AG04450 (cell line): Measurements from ENCODE around the gene CFDP1. TPM values are rescaled to one million over a fixed set of nuclear protein-coding genes. Genes with fewer than 3 reads are reported as not detected.

ENCODE experiments used
- CTCF ChIA-PET: fragments of 300-600, 350-600 bp; formaldehyde crosslinking; extraction: SDS; loops from one replicate; lab custom pipeline; 2022; ENCODE audit warnings: antibody characterized with exemption, inconsistent platforms; lab: Charles Lee
- POLR2A ChIA-PET: fragments of 350-600 bp; formaldehyde crosslinking; extraction: SDS; loops from one replicate; lab custom pipeline; 2021; ENCODE audit warnings: antibody characterized with exemption, inconsistent platforms; lab: Yijun Ruan, JAX
- DNase-seq: peaks from one replicate; pipeline ENCODE4 v3.0.0-alpha.2; 2011; ENCODE audit warnings: low read depth, low spot score
- H3K27ac ChIP-seq: one replicate; pipeline ENCODE4 v1.5.1; 2012; ENCODE audit warnings: low read depth, low read length, control low read depth
- H3K27me3 ChIP-seq: one replicate; pipeline ENCODE4 v1.6.0; 2012; ENCODE audit warnings: low read length; ENCODE audit not compliant: control insufficient read depth, insufficient read depth
- H3K4me3 ChIP-seq: 2 replicates; pipeline ENCODE4 v1.5.1; 2011; ENCODE audit warnings: mild to moderate bottlenecking, low read depth, low read length, control low read depth
- H3K9me3 ChIP-seq: 2 replicates; pipeline ENCODE4 v1.5.1; 2012; ENCODE audit warnings: low read length; ENCODE audit not compliant: control insufficient read depth, insufficient read depth
- polyA plus RNA-seq: library from polyadenylated mRNA; depleted of rRNA; stranded (reverse); fragments of >200 nt; gene quantifications from 2 replicates; pipeline ENCODE4 v1.2.3, GENCODE V29; 2011
- TF ChIP-seq, protein P1 (sequence below): IDR thresholded peaks from 2 replicates; pipeline ENCODE4 v1.5.1; 2011; ENCODE audit warnings: low read depth, low read length, control low read depth, inconsistent platforms

CFDP1 gene
- polyA plus RNA-seq, 1 experiment: 81.6 TPM

DNA sequence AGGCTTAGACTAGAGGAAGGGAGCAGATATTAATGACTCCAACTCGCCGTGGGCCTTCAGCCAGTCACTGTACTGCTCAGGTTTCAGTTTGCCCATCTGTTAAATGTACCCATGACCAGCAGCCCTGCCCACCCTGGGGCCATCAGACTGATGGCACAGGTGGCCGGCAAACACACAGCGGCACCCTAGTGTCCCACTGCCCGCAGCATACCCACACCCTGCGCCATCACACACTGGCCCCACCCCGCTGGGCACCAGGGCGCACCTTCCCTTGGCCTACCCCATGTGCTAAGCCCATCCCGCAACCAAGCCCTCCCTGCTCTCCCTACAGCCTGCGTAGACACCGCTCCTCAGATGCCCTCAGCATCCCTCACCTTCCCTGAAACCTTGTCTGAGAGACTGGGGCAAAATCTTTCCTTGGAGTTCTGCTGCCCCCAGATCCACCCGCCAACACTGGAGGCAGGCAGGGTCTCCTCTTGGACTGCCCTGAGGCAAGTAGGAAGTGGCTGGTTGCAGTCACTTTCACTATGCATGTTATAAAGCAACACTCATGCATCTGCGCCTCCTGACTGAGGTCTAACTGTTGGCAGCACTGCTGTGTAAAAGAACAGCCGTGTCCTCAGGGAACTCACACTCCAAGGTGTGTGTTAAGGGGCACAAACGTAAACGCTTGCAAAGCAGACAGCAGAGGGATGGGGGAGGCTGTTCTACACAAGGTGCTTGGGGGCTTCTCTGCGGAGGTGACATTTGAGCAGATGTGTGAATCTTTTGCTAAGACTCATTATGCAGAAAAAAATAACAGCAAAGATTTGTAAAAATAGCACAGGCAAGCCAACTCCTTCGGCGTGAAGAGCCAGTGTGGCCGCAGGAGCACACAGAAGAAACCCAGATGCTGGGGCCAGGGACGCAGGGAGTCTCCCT is 175.2 kb downstream of the CFDP1 start:
- TF ChIP-seq, protein P1, sequence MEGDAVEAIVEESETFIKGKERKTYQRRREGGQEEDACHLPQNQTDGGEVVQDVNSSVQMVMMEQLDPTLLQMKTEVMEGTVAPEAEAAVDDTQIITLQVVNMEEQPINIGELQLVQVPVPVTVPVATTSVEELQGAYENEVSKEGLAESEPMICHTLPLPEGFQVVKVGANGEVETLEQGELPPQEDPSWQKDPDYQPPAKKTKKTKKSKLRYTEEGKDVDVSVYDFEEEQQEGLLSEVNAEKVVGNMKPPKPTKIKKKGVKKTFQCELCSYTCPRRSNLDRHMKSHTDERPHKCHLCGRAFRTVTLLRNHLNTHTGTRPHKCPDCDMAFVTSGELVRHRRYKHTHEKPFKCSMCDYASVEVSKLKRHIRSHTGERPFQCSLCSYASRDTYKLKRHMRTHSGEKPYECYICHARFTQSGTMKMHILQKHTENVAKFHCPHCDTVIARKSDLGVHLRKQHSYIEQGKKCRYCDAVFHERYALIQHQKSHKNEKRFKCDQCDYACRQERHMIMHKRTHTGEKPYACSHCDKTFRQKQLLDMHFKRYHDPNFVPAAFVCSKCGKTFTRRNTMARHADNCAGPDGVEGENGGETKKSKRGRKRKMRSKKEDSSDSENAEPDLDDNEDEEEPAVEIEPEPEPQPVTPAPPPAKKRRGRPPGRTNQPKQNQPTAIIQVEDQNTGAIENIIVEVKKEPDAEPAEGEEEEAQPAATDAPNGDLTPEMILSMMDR: no peak
- Histone ChIP-seq H3K27me3 (no peaks in the 10 kb centered on the region), H3K4me3 (no peak overlapping the region), H3K9me3 (no peaks in the 10 kb centered on the region), H3K27ac (peak overlapping the region; percentile 21)
- POLR2A ChIA-PET: no interaction called here
- no peak for DNase-seq
- CTCF ChIA-PET: no interaction called here

DNA sequence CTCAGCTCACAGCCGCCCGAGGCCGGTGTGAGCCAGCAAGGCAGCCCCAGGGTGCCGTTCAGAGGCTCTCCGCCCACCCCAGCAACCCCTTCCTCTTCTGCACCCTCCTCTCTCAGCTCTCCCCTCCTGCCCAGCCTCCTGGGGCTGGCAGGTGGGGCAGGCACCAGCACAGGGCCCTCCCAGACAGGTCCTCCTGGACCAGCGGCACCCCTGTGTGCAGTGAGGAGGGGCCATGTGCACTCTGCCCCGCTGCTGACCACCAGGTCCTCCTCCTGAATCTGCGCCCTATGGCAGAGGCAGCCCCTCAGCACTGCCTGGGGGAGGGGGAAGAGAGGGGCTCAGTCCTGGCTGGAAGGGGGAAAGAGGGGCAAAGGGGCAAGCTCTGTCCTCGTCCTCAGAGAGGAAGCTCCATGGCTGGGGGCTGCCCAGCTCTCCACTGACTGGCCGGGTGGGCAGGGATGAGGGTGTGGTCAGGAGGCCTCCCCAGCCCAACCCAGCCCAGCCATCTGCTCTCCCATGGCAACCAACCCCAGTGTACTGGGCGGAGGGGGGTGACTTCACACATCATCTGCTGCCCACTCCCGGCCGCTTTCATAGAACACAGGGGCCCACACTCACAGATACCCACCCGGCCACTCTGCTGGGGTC is 176.5 kb downstream of the CFDP1 start:
- DNase-seq: no peak
- CTCF ChIA-PET: no interaction called here
- TF ChIP-seq, protein P1: no peak
- no peaks in the 10 kb centered on the region for H3K27me3 ChIP-seq
- H3K9me3 ChIP-seq: no peaks in the 10 kb centered on the region
- H3K4me3 ChIP-seq: no peak overlapping the region
- POLR2A ChIA-PET: interaction anchor here (0.7 kb wide), 1 partner anchor 125 kb away, joined by 8 read pairs; no protein-coding TSS in a partner anchor
- peak overlapping the region; percentile 31 for H3K27ac ChIP-seq

DNA sequence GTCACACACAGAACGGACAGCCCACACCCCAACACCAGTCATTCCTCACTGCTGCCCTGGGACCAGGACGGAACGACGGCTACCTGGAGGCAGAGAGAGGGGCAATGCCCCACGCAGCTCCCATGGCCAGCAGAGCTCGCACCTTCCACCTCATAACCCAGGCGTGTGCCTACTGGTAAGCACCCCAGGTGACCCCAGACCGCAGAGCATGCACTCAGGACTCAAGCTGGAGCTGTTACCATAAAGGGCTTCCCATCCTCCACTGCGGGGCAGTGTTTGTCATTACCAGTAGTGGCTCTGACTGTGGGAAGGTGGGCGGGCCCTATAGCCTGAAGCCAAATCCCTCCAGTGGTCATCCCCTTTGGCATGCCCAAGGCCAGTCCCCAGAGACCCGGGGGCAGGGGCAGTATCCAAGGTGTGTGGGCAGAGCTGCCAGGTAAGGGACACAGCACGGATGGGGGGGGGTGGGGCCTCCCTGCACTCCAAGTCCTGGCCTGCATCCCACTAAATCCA is 177.2 kb downstream of the CFDP1 start:
- DNase-seq: no peak
- Histone ChIP-seq H3K9me3 (no peaks in the 10 kb centered on the region), H3K4me3 (no peak overlapping the region), H3K27me3 (no peaks in the 10 kb centered on the region), H3K27ac (no peak overlapping the region)
- TF ChIP-seq, protein P1: no peak
- ChIA-PET CTCF (no interaction called here), POLR2A (no interaction called here)

DNA sequence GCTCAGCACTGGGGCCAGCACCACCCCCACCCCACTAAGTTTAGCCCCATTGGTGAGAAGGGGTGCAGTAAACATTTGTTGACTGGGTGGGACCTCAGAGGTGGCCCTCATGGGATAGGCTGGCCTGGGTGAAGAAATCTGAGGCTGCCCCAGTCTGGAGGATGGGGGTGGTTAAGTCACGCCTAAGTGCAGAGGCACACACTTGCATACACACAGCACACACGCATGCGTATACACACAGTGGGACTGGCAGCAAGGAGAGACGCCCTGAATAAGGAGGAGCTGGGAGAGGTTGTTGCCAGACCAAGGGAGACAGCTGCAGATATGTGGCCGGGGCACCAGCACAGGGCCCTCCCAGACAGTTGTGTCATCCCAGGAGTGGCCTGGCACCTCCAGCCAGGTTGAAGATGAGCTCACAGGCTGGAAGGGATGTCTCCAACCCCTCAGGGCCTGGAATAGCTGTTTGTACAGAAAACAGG is 178.9 kb downstream of the CFDP1 start:
- H3K27ac ChIP-seq: peak overlapping the region; percentile 70
- CTCF ChIA-PET: interaction anchor here (1.0 to 4.0 kb wide), 3 partner anchors 20 to 211 kb away, joined by 3 to 23 read pairs (median 3); partner anchors contain the start of gene TMEM170A
- TF ChIP-seq, protein P1: no peak
- H3K4me3 ChIP-seq: no peak overlapping the region
- DNase-seq: no peak
- POLR2A ChIA-PET: interaction anchor here (0.6 to 1.7 kb wide), 6 partner anchors 9 to 52 kb away, joined by 3 to 8 read pairs (median 4); no protein-coding TSS in a partner anchor
- H3K27me3 ChIP-seq: no peaks in the 10 kb centered on the region
- H3K9me3 ChIP-seq: no peaks in the 10 kb centered on the region
